Endometrial microvascular endothelial cells (primary cell): Measurements from ENCODE around the gene LMAN2. TPM values are rescaled to one million over a fixed set of nuclear protein-coding genes. Genes with fewer than 3 reads are reported as not detected.
"Not testable (repeated sequence)": the region's sequence is repeated elsewhere in the genome, so short reads cannot be mapped to it uniquely, and the experiment has no call there.

Experiments
- in situ Hi-C: cut with HindIII; loops from 2 replicates; pipeline ENCODE4 v1.10.0; 2017; ENCODE audit warnings: low sequenced_read_pairs, low pct_unique_long_range_greater_than_20kb; ENCODE audit errors: inconsistent ontology term
- total RNA-seq: library from RNA; depleted of rRNA; stranded (reverse); fragments of >200 nt; gene quantifications from one replicate; pipeline ENCODE4 v1.2.3, GENCODE V29; 2015; ENCODE audit errors: inconsistent ontology term

Gene LMAN2
- total RNA-seq, 1 donor from 2014 or later: 318 TPM

DNA sequence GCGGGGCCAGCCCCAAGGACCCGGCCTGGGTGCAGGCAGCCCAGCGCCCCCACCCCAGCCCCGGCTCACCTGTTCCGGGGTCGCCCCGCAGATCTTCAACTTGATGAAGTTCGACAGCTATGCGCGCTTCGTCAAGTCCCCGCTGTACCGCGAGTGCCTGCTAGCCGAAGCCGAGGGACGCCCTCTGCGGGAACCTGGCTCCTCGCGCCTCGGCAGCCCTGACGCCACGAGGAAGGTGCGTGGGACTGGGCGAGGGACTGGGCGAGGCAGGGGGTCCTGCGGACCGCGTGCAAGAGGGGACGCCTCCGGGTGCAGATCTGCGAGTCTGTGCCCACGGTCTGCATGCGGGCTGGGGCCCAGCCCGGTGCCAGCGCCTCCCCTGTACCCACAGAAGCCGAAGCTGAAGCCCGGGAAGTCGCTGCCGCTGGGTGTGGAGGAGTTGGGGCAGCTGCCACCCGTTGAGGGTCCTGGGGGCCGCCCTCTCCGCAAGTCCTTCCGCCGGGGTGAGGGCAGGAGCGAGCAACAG, 15.9 kb upstream of the LMAN2 start:
- in situ Hi-C loops: no loop called here

DNA sequence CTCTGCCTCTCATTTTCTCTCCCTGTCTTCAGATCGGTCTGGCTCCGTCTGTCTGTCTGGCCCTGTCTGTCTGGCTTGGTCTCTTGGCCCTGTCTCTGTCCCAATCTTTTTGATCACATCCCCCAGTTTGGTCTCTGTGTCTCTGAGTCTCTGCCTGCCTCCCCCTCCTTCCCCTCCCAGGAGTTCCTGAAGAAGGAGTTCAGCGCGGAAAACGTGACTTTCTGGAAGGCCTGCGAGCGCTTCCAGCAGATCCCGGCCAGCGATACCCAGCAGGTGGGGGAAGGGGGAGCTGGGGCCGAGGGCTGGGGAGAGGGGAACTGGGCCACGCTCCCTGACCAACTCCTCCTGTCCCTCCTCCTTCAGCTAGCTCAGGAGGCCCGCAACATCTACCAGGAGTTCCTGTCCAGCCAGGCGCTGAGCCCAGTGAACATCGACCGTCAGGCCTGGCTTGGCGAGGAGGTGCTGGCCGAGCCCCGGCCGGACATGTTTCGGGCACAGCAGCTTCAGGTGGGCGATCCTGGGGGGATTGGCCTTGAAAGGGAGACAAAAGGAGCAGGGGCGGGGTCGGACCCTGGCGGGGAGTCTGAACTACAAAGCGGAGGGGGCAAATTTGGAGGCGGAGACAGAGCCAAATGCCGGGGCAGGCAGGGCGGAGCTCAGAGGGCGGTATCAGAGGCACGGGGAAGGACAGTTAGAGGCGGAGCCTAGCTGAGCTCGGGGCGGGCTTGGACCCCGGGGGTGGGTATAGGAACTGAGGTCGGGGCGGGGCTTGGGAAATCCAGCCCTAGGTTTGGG, 15.3 kb upstream of the LMAN2 start:
- in situ Hi-C loops: no loop called here

DNA sequence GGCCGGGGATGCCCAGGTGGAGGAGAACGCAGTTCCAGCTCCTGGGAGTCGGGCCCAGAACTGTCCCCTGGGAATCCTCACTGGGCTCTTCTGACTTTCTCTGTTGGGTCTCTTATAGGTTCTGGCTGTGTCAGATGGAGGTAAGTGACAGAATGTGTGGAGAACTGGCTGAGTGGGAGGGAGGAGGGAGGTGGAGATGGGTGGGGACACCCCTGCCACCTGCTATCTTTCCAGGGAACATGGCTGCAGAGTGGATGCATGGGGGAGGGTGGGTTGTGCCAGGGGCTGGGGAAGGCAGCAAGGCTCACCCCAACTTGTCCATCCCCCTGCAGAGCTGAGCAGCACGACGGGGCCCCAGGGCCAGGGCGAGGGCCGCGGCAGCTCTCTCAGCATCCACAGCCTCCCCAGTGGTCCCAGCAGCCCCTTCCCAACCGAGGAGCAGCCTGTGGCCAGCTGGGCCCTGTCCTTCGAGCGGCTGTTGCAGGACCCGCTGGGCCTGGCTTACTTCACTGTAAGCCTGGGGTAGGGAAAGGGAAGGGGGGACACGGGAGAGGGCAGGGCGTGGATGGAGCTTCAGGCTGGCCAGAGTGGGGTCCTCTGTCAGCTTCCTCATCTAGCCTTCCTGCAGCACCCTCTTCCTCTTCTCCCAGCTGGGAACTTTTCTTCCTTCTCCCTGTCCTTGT, 14.5 kb upstream of the LMAN2 start:
- in situ Hi-C loops: no loop called here

DNA sequence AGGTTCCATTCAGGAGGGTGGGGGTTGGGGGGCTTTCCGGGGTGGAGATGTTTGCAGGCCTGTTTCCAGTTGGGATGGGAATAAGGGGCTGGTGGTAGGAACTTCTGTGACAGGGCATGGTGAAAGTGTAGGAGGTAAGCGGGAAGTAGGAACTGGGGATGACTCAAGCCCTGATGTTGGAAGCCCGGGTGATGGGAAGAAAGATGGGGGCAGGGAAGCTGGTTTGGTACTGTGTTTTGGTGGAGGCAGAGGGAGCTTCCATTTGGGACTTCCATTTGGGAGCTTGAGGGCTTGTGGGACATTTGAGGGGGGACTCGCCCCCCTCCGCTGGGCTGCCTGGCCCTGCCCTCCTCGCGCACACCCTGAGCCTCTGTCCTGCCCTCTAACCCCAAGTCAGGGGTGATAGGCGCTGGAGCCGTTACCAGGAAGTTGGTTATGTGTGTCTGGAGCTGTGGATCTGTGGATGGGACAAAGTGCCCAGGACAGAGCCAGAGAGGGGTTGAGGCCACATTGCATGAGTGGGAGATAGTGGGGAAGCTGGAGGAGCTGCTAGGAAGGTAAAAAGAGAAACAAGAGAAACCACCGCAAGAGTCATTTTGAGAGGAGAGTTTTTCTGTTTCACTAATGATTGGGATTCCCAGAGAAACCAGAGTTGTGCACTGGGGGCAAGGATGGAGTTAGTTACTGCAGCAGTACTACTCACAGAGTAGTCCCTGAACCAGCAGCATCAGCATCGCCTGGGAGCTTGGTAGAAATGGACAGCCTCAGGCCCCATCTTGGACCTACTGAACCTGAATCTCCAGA, 12.9 kb upstream of the LMAN2 start:
- in situ Hi-C loops: no loop called here

DNA sequence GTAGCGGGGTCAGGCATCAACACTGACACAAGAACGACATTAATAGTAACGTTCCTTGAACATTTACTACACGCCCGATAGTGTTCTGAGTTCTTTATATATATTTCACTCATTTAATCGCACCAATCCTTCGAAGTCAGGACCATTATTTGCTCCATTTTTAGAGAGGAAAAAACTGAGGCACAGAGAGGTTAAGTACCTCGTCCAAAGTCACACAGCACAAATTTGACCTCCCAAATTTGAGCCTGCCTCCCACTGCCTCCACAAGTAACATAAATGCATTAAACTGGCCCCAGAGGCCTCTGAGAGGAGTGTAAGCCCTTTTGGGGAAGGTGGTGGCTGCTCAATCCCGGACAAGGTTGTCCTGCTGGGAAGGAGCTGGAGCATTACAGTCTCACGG, 12.1 kb upstream of the LMAN2 start:
- in situ Hi-C loops: no loop called here

DNA sequence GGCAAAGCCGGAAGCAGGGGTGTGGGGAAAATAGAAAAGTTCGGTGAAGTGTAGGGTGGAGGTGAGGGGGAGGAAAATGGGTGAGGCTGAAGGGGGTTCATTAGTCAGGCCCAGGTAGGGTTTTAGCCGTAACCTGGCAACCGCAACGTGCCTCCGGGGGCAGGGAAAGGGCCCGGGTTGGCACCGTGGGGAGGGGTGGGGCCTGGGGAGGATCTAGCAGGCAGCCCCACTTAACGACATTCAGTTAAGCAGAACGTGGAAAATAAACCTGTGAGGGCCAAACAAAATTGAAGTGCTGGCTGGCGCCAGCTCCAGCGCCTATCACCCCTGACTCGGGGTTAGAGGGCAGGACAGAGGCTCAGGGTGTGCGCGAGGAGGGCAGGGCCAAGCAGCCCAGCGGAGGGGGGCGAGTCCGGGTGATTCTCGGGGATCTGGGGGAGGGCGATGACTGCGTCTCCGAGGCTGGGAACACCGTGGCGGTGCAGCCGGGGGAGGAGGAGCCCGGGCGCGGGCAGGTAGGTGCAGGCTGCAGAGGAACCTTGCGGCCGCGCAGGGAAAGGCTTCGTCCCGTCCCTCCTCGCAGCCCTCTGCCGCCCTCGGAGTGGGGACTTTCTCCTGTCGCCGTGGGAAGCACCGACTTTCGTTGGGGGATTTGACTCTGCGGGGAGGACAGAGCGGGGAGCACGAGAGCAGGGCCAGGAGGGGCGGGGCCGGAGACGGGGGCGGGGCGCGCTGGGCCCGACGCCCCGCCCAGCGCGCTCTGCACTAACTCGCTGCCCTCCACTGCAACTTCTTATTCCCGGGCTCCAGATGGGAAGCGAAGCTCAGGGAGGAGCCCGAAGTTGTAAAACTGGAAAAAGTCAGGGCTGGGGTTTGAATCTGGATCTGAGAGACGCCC, 11.4 kb upstream of the LMAN2 start:
- in situ Hi-C loops: no loop called here

DNA sequence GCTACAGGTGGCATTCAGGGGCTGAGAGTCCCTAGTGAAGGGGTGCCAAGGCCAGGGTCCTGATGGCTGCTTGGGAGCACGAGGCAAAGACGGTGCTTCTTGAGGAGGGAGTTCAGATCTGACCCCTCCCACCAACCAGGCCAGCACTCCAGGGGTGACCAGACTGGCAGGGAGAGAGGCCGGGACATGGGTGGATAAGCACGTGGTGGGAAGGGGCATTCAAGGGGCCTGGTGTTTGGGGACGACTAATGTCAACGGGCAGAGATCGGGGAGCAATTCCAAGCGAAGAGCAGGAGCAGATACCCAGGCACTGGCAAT, 10.8 kb upstream of the LMAN2 start:
- in situ Hi-C loops: no loop called here

DNA sequence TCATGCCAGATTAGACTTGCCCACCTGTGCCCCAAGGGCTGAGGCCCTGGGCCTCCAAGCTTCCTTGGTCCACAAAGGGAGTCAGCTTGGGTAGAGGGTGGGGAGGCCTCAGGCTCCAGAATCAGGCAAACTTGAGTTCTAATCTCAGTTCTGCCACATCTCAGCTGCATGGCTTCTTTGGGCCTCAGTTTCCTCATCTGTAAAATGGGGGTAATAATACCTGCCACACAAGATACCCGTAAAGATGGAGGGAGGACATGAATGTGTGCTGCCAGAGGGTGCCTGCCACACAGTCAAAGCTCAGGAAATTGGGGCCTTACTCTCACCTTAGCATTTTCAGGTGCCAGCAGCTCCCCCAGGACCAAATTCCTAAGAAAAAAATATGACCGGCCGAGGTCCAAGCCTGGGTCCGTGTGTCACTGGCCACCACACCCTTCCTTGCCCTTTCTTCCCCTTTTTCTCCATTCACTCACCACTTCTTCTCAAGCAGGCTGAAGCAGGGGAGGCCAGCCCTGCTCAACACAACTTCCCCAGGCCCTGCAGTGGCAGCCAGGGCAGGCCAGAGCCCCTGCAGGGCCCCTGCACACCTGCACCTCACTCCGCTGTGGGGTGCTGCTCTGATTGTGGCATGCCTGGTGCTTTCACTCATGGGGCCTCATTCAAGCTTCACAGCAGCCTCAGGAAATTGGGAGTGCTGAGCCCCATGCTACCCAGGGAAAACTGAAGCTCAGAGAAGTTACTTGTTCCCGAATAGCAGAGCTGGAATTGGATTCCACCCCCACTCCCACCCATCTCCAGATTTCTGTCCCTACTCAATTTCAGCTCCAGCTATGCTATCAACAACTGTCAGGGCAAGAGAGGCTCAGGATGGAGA, 10.2 kb upstream of the LMAN2 start:
- in situ Hi-C loops: no loop called here

DNA sequence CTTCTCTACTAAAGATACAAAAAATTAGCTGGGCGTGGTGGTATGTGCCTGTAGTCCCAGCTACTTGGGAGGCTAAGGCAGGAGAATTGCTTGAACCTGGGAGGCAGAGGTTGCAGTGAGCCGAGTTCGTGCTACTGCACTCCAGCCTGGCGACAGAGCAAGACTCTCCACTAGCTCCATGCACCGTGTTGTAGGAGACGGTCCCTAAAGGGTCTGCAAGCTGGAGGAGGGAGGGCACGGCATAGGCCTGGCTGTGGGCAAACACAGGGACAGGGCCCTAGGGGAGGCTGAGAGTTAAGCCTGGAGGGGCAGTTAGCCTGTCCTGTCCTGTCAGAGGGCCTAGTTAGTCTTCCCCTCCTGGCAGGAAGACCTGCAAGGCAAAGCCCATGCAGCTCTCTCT, 9.3 kb upstream of the LMAN2 start:
- in situ Hi-C loops: not testable (repeated sequence)

DNA sequence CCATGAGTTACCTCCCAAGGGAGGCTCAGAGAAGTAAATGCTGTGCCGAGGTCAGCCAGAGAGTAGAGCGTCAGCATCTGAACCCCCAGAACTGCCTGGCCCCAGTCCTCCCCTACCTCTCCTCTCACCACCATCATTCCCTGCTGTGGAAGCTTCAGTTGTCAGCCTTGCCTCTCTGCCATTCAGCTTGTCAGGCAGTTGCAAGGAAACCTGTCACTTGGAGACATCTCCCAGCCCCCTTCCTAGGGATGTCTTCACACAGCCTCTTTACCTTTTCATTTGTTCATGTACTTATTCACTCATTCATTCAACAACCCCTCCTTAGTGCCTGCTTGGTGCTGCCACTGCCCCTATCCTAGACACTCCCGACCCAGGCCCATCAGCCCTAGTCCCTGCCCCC, 8.4 kb upstream of the LMAN2 start:
- in situ Hi-C loops: no loop called here

DNA sequence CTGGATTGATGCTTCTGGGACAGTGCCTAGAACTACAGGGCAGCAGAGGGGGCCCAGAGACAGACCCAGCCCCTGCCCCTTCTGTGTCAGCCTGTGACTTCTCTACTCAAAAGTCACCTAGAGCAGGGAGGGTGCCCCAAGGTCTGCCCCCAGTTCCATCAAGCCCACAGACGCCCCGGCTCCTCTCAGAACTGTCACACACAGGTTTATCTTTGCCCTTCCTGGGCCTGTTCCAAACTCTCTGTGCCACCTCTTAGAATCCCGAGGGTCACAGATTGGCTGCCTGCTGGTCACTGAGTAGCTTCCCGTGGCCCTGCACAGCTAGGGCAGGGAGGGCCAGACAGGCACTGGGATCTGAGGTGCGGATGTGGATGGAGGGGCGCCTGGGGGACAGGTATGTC, 8.0 kb upstream of the LMAN2 start:
- in situ Hi-C loops: no loop called here

DNA sequence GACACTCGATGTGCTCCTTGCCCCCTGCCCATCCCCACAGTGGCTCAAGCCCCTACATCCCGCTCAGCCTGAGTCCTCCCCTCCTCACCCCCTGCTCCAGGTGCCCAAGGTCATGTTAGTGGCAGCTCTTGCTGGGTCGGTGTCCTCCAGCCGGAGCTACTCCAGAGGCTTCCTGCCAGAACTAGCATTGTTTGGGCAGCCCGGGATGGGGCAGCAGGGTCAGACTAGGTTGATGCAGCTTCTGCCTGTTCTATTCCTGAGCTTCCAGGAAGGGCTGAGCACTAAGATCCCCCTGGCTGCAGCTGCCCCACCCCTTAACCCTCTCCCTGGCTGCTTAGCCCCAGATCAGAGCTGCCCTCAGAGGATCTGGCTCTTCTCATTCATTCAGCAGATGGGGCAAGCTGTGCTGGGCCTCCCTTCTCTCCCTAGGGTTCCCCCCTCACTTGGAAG, 6.9 kb upstream of the LMAN2 start:
- in situ Hi-C loops: no loop called here

DNA sequence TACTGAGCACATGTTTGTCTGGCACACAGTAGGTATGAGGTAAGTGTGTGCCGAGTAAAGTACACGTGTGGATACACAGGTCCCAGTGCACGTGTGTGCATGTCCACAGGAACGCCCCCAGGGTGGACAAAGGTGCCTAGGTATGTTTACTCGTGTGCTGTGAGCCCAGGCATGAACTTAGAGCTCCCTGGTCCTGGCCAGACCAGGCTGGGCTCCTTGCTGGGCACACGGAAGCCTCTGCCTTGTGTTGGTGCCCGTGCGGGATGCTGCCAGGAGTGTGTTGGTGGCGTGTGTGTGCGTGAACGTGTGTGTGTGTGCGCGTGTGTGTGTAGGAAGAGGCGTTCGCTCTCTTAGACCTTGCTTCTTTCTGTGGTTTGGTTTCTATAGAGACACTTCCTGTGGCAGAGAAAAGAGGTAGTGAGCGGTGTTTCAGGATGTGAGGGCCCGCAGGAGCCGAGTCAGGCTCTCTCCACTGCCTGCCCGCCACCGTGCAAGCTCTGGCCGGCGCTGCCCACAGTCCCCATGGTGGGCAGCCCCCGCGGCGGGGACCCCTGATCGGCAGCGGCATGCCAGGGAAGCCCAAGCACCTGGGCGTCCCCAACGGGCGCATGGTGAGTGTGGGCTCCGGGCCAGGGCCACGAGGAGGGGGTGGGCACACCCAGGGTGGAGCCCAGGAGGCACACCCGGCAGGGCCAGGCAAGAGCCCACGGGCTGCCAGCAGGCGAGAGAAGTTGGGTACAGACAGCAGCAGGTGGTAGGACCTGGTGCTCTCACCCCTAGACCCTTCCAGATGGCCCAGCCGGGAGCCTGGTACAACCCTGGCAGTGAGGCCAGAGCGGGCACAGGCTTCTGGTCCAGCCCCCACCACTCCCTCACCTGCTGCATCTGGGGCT, 6.2 kb upstream of the LMAN2 start, which contains the start of gene RGS14:
Gene RGS14 (plus strand): TSS at position 466 of the 893 bp plus-strand sequence. CDS start 101 bp downstream, at position 567.
- in situ Hi-C loops: no loop called here

DNA sequence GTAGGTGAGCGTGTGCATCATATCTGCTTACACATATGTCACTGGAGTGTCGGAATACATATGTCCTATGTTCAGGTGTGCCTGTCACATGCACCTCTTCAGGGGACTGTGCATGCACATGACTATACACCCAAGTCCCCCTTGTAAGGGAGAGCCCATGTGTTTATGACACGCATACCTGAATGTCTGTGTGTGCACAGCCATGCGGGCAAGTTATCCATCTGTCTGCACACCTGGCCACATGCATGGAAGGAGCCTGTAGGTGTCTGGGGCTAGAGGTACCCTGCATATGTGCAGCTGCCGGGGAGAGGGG, 5.6 kb upstream of the LMAN2 start:
- in situ Hi-C loops: no loop called here

DNA sequence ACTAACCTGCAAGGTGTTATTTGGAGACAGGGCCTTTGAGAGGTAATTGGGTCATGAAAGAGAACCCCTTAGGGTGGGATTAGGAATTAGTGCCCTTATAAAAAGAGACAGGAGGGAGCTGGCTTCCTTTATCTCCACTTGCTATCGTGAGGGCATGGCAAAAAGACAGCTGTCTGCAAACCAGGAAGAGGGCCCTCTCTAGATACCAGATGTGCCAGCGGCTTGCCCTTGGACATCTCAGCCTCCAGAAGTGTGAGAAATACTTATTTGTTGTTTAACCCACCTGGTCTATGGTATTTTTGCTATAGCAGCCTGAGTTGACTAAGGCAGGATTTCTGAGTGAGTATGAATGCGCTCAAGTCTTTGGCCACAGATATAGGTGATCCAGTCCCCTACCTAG, 5.3 kb upstream of the LMAN2 start:
- in situ Hi-C loops: no loop called here

DNA sequence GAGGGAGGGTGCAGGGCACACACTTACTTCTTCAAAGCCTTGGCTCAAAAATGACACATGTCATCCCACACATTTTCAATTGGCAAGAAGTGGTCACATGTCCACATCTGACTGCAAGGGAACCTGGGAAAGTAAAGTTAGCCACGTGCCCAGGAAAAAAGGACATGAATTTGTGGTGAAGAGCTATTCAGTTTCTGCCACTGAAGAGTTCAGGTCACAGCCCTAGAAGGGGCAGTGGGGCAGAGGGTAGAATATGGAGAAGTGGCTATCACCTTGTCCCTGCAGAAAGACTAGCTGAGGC, 4.3 kb upstream of the LMAN2 start:
- in situ Hi-C loops: no loop called here

DNA sequence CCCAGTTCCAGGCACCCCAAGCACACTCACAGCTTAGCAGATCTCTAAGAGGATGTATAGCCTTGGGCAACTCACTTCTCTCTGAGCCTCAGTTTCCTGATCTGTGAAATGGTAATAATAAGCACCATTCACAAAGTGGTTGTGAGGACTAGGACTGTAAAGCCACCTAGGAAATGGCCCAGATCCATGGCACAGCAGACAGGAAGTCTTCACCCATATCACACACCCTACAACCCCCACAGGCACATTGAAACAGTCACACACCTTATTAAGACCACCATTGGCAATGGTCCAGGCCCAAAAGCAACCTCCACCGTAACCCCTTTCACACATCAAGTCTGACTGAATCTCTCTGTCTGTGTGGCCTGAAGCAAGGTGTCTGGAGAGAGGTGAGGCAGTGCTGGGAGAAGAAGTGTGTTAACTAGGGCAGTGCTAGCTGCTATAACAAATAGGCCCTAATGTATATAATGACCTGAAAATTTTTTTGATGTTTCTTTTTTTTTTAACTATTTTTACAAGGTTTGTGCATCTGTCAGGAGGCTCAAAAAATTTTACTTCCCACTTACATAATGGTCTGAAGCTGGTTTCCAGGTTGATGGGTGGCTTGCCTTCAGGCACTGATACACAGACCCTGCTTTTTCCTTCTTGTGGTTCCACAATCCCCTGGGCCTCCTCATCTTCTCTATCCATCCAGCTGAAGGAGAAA, 3.8 kb upstream of the LMAN2 start:
- in situ Hi-C loops: no loop called here
